ENCODE results near the gene ZNF75A. TPM values are rescaled to one million over a fixed set of nuclear protein-coding genes. Genes with fewer than 3 reads are reported as not detected.

ZNF75A gene
- total and polyA plus RNA-seq, 9 of the 15 experiments (the other 6 are each of a cell fraction or from before 2014, with no cell fraction given) = 7.2 to 24.5 (median 17.1) TPM

- TF ChIP-seq ZNF184 (CRISPR knock-in tag; IDR thresholded peaks at IDR 0.05) = no peak
- TF ChIP-seq ZNF561 (CRISPR knock-in tag; conservative IDR thresholded peaks at IDR 0.05) = no peak
- peak; percentile 50 for TF ChIP-seq ELF2 (CRISPR knock-in tag; IDR thresholded peaks at IDR 0.05)
- TF ChIP-seq GATAD2B (IDR thresholded peaks at IDR 0.05; ENCODE audit: borderline replicate concordance) = peak; percentile 73; the same call in 1 of the 2 replicates
- TF ChIP-seq ZNF124 (CRISPR knock-in tag; IDR thresholded peaks at IDR 0.05) = no peak
- no peak for TF ChIP-seq ZNF174 (CRISPR knock-in tag; IDR thresholded peaks at IDR 0.05)
- peak; percentile 93 for TF ChIP-seq NFYB (IDR thresholded peaks at IDR 0.05; ENCODE audit: extremely low read depth, insufficient read length)
- TF ChIP-seq BCLAF1 (IDR thresholded peaks at IDR 0.05; ENCODE audit: borderline replicate concordance in 1 of 2, control insufficient read depth in 1 of 2, low read depth in 2 of 2, low read length in 1 of 2) = no peak
- no peak for TF ChIP-seq RBM15 (IDR thresholded peaks at IDR 0.05; ENCODE audit: insufficient read depth, low read length)
- TF ChIP-seq ZMIZ1 (IDR thresholded peaks at IDR 0.05; ENCODE audit: low read depth in 2 of 2, low read length in 2 of 2) = no peak
- TF ChIP-seq ESRRA (IDR thresholded peaks at IDR 0.05; ENCODE audit: borderline replicate concordance, low read depth) = no peak
- no peak for TF ChIP-seq MCM5 (IDR thresholded peaks at IDR 0.05; ENCODE audit: low read depth)
- TF ChIP-seq SMARCA4 (IDR thresholded peaks at IDR 0.05) = peak; percentile 31; the same call in 1 of the 2 replicates
- no peak for TF ChIP-seq TCF15 (CRISPR knock-in tag; IDR thresholded peaks at IDR 0.05)
- TF ChIP-seq ZBTB43 (CRISPR knock-in tag; IDR thresholded peaks at IDR 0.05) = no peak
- TF ChIP-seq RUNX1 (IDR thresholded peaks at IDR 0.05; ENCODE audit: low read depth) = no peak
- TF ChIP-seq TAF9B (IDR thresholded peaks at IDR 0.05; ENCODE audit: partially characterized antibody) = peak; percentile 59
- TF ChIP-seq MCM3 (IDR thresholded peaks at IDR 0.05) = no peak
Measured at GRCh38 chr16:3282730-3283542, 22.4 kb upstream of the ZNF75A start, which contains the start of gene ZNF263 (continued).
